Smooth muscle cell (in vitro differentiated cells): Measurements from ENCODE around the gene PTPRM. TPM values are rescaled to one million over a fixed set of nuclear protein-coding genes. Genes with fewer than 3 reads are reported as not detected.

Source experiments
- DNase-seq: peaks from one replicate; lab custom pipeline; 2025; ENCODE audit not compliant: unreplicated experiment; lab: John Stamatoyannopoulos, UW
- H2AFZ ChIP-seq: fragments of 200-600 bp; sonication (generic); 2 replicates; pipeline ENCODE4 v1.6.0; 2016; ENCODE audit warnings: antibody characterized with exemption, low read depth, mild to moderate bottlenecking
- H3F3A ChIP-seq: fragments of 200-600 bp; sonication (generic); 2 replicates; pipeline ENCODE4 v1.6.0; 2017; ENCODE audit warnings: antibody characterized with exemption, low read depth
- H3K27ac ChIP-seq: fragments of 200-600 bp; sonication (generic); 2 replicates; pipeline ENCODE4 v1.5.1; 2016; ENCODE audit warnings: low read depth, mild to moderate bottlenecking
- H3K27me3 ChIP-seq: fragments of 200-600 bp; sonication (generic); 2 replicates; pipeline ENCODE4 v1.6.1; 2016; ENCODE audit warnings: low read depth, mild to moderate bottlenecking
- H3K36me3 ChIP-seq: fragments of 200-600 bp; sonication (generic); 2 replicates; pipeline ENCODE4 v1.5.1; 2016; ENCODE audit warnings: low read depth
- H3K4me1 ChIP-seq: fragments of 200-600 bp; sonication (generic); 2 replicates; pipeline ENCODE4 v1.5.1; 2016; ENCODE audit warnings: low read depth
- H3K4me2 ChIP-seq: fragments of 200-600 bp; sonication (generic); 2 replicates; pipeline ENCODE4 v1.6.0; 2016; ENCODE audit warnings: mild to moderate bottlenecking
- H3K4me3 ChIP-seq: fragments of 200-600 bp; sonication (generic); 2 replicates; pipeline ENCODE4 v1.5.1; 2016; ENCODE audit warnings: mild to moderate bottlenecking
- H3K79me2 ChIP-seq: fragments of 200-600 bp; sonication (generic); 2 replicates; pipeline ENCODE4 v1.6.0; 2016; ENCODE audit warnings: low read depth, mild to moderate bottlenecking
- H3K9ac ChIP-seq: fragments of 200-600 bp; sonication (generic); 2 replicates; pipeline ENCODE4 v1.6.0; 2016; ENCODE audit warnings: low read depth
- H3K9me3 ChIP-seq: fragments of 200-600 bp; sonication (generic); replicated peaks from 2 replicates; pipeline ENCODE4 v1.5.1; 2016; ENCODE audit warnings: low read depth
- H4K20me1 ChIP-seq: fragments of 200-600 bp; sonication (generic); 2 replicates; pipeline ENCODE4 v1.6.0; 2016; ENCODE audit warnings: low read depth
- CTCF ChIP-seq: fragments of 200-600 bp; sonication (generic); IDR thresholded peaks from 2 replicates; pipeline ENCODE4 v1.5.1; 2017; ENCODE audit warnings: borderline replicate concordance, mild to moderate bottlenecking, antibody characterized with exemption; ENCODE audit not compliant: insufficient read depth, poor library complexity, severe bottlenecking
- WGBS: methylation state at CpG from one replicate; pipeline ENCODE4 v1.1.7; 2016; ENCODE audit warnings: low lambda C conversion rate; 5-methylcytosine and 5-hydroxymethylcytosine counted together
- polyA plus RNA-seq: library from polyadenylated mRNA; unstranded; fragments of >200 nt; fragmentation: Nextera tagmentation; extraction: Ambion mirVana; gene quantifications from 2 replicates; pipeline ENCODE4 v1.2.1, GENCODE V29; 2016
- total RNA-seq: library from RNA; depleted of rRNA; stranded (reverse); fragments of >200 nt; gene quantifications from 2 replicates; pipeline ENCODE4 v1.2.3, GENCODE V29; 2014

PTPRM gene
- total and polyA plus RNA-seq, 2 experiments from 2014 or later = 57.5 to 115 TPM

DNA sequence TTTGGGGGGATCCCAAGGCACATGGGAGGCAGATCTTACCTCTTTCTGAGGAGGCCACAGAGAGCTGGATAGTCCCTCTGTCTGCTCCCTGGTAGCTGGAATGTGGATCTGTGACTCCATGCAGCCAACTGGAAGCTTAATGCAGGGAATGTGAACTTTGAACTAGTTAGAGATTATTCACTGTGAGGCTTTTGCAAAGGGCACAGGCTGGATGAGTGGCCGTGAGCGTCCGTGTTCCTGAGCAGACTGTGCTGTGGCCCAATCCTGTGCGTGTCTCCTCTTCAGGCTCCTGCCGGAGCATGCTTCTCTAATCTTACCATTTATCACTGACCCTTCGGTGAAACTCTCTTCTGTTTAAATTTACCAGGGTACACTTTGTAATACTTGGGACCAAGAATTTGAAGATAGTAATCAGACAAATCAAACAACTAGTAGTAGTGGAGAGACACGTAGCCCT lies 187.6 kb downstream of the PTPRM start:
- Histone ChIP-seq H3K9ac (peak overlapping the region; percentile 14), H3F3A (no peaks in the 10 kb centered on the region), H3K36me3 (no peaks in the 10 kb centered on the region), H3K27me3 (no peaks in the 10 kb centered on the region), H3K4me2 (peak overlapping the region; percentile 63), H3K9me3 (no peaks in the 10 kb centered on the region), H3K4me3 (peak overlapping the region; percentile 19), H3K4me1 (peaks cover 17% of the 10 kb centered on the region), H4K20me1 (peaks cover 99% of the 10 kb centered on the region), H2AFZ (no peak overlapping the region), H3K27ac (peak overlapping the region; percentile 55), H3K79me2 (peaks cover 37% of the 10 kb centered on the region)
- no peak for TF ChIP-seq CTCF
- 25% methylated on average over 7 of the region's 7 CpGs for WGBS
- DNase-seq = no peak

GRCh38 chr18:7755753-7756475 lies 188.8 kb downstream of the PTPRM start:
- Histone ChIP-seq H3K4me1 (peaks cover 10% of the 10 kb centered on the region), H3K27me3 (no peaks in the 10 kb centered on the region), H3K9ac (no peak overlapping the region), H3K4me2 (no peak overlapping the region), H4K20me1 (peaks cover 97% of the 10 kb centered on the region), H3K4me3 (no peak overlapping the region), H3K79me2 (peaks cover 46% of the 10 kb centered on the region), H3K36me3 (no peaks in the 10 kb centered on the region), H2AFZ (no peak overlapping the region), H3K9me3 (no peaks in the 10 kb centered on the region), H3K27ac (no peak overlapping the region), H3F3A (no peaks in the 10 kb centered on the region)
- TF ChIP-seq CTCF = peak; percentile 10
- no peak for DNase-seq
- 87% methylated on average over 4 of the region's 4 CpGs for WGBS

DNA sequence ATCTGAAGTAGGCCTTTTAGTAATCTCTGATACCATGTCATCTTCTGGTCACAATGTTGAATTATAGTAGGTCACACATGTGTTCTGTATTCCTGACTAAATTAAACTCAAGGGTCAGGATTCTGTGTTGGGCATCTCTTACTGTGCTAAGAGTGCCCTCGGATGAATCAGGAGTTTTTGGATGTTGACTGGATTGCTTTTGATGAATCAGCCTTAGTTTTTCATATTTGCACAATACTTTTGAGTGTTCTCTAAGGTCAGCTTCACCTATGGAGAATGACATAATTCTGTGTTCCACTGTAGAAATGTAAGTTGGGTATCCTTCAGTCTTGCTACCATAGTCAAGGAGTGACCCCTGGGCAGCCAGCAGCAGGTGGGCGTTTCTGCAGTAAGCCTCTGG lies 190.1 kb downstream of the PTPRM start:
- peaks cover 45% of the 10 kb centered on the region for H3K79me2 ChIP-seq
- peaks cover 2% of the 10 kb centered on the region for H3F3A ChIP-seq
- H2AFZ ChIP-seq = no peak overlapping the region
- H3K27ac ChIP-seq = no peak overlapping the region
- H4K20me1 ChIP-seq = peaks cover 96% of the 10 kb centered on the region
- no peak for DNase-seq
- no peaks in the 10 kb centered on the region for H3K9me3 ChIP-seq
- H3K9ac ChIP-seq = no peak overlapping the region
- no peak for TF ChIP-seq CTCF
- no peak overlapping the region for H3K4me2 ChIP-seq
- no peak overlapping the region for H3K4me3 ChIP-seq
- no peaks in the 10 kb centered on the region for H3K36me3 ChIP-seq
- H3K4me1 ChIP-seq = peaks cover 10% of the 10 kb centered on the region
- no peaks in the 10 kb centered on the region for H3K27me3 ChIP-seq
- 96% methylated on average over 2 of the region's 2 CpGs for WGBS

- DNase-seq = no peak
- H3F3A ChIP-seq = peaks cover 2% of the 10 kb centered on the region
- no peak overlapping the region for H3K9ac ChIP-seq
- H3K4me1 ChIP-seq = peaks cover 10% of the 10 kb centered on the region
- H3K27me3 ChIP-seq = no peaks in the 10 kb centered on the region
- H3K9me3 ChIP-seq = no peaks in the 10 kb centered on the region
- peaks cover 40% of the 10 kb centered on the region for H3K79me2 ChIP-seq
- WGBS = 77% methylated on average over 2 of the region's 2 CpGs
- H3K36me3 ChIP-seq = no peaks in the 10 kb centered on the region
- H3K27ac ChIP-seq = no peak overlapping the region
- H4K20me1 ChIP-seq = peaks cover 95% of the 10 kb centered on the region
- no peak for TF ChIP-seq CTCF
- no peak overlapping the region for H3K4me2 ChIP-seq
- no peak overlapping the region for H3K4me3 ChIP-seq
- H2AFZ ChIP-seq = no peak overlapping the region
These were observed 191.6 kb downstream of the PTPRM start for GRCh38 chr18:7758764-7759163.
